Activated CD4-positive, alpha-beta T cell treated with anti-CD3 and anti-CD28 coated beads, Interleukin-2, Interleukin-6, amounts not matched to agents 100 ng/mL and 50 ng/mL, durations not matched to agents 16 hours and 8 hours (primary cell): ENCODE data around the gene DBF4B.

Experiments
- DNase-seq: peaks from one replicate; pipeline ENCODE4 v3.0.0-alpha.2; 2020

Gene DBF4B

DNA sequence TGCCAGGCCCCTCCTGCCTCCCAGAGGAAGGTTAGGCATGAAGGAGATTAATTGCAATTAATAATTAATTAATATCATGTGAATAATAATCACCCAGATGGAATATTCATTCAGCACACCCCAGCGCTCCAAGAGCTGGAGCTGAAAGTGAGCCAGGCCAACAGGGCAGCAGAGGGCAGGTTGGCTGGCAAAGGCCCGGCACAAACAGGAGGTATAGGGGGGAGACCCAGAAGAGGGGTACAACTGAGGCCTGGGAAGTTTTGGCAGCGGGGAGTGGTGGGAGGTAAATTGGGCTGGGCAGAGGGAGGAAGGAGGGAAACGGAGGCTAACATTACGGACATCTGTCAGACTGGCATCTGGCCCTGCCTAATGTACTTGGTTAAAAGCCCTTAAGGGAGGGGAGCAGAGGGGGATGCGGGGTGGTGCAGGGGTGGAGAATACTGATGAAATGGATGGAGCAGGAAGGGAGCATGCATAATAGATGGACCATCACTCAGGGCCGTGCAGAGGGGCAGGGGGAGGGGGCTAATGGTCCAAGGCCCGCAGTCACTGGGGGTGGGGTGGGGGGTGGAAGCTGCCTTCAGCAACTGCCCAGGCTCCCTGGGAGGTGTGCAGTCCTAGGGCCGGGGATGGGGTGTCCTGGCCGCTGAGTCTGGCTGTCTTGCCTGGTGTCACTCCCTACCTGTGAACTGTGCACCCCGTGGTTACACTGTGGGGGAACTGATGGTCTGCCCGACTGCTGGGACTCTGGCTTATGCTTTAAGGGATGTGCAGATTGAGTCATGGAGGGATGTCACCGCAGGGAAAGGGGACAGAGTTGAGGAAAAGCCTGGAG, 52.2 kb downstream of the DBF4B start:
- DNase-seq, result no peak

DNA sequence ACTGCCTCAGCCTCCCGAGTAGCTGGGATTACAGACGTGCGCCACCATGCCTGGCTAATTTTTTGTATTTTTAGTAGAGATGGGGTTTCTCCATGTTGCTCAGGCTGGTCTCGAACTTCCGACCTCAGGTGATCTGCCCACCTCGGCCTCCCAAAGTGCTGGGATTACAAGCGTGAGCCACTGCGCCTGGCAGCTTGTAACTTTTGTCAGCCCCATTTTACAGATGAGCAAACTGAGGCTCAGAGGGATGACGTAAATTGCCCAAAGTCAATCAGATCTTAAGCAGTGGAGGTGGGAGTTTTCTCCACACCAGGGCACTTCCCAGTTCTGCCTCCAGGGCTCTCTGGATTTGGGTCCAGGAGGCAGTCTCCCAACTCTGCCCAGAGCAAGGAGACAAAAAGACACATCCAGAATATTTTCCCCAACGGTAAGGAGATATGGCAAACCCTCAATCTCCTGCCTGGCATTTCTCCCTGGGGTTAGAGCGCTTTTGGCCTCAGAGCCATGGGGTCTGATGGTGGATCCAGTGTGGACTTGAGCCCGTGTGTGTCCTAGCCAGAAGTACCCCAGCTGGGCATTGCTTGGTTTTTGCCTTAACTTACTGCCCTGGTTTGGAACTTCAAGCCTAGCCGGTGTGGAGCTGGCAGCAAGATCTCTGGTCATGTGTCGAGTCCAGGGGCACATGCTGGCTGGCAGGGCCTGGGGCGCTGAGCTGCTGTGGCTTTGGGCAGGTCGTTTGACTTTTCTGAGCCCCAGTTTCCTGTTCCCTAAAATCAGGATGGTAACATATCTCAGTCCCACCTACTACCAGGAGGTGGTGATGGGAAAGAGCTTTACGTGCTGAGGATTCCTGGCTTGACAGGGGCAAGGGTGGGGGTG, 53.7 kb downstream of the DBF4B start:
- no peak for DNase-seq

DNA sequence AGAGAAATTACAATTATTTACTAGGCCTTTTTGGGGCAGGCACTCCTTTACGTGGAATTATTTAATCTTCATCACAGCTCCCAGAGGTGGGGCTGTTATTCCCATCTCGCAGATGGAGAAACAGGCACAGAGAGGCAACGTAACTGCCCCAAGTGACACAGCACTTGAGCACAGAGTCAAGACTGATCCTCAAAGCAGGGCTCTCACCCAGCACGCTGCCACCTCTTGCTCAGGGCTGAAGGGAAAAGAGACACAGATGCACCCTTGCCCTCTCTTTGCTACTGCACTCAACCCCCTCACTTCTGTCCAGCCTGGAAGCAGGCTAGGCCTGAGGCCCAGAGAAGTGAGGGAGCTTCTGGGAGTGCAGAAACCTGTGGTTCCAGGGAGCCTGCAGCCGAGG, 54.7 kb downstream of the DBF4B start:
- DNase-seq, result no peak

- DNase-seq, result no peak
These were observed 57.5 kb downstream of the DBF4B start for GRCh38 chr17:44765965-44766364.

- no peak for DNase-seq
These were observed 58.1 kb downstream of the DBF4B start for GRCh38 chr17:44766409-44767038.

- no peak for DNase-seq
These were observed 59.0 kb downstream of the DBF4B start for GRCh38 chr17:44767493-44767892.

- DNase-seq, result no peak
These were observed 60.2 kb downstream of the DBF4B start for GRCh38 chr17:44768505-44769142.

DNA sequence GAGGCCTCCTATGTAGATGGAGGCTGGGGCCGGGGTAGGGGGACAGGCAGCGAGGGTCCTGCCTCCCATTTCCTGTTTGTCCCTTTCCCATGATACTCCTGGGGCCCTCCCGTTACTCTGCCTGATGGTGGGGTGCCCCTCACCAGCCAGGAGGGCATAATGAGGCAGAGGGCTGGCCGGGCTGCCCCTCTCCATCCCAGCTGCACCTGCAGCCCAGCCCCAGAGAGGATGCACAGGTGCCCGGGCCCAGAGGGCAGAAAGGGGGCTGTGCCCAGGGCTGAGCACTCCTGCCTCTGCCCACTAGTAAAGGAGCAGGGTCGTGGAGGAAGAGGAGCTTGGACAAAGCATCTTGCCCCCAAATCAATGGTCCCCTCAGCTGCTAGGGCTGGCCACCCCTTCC, 60.8 kb downstream of the DBF4B start:
- DNase-seq, result no peak

DNA sequence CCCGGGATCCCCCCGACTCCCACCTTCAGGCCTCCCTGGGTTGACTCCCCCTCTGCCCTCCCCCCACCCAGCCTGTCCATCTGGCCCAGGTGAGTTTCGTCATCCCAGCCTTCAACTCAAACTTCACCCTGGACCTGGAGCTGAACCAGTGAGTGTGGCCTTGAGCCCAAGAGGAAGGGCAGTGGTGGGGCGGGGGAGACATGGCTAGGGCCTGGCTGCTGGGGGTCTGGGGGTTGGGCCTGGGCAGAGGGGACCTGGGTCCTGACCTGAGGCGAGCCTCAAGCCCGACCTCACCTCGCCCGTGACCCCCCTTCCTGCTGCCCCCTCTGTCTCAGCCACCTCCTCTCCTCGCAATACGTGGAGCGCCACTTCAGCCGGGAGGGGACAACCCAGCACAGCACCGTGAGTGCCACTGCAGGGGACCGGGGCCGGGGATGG, 61.2 kb downstream of the DBF4B start:
- no peak for DNase-seq

DNA sequence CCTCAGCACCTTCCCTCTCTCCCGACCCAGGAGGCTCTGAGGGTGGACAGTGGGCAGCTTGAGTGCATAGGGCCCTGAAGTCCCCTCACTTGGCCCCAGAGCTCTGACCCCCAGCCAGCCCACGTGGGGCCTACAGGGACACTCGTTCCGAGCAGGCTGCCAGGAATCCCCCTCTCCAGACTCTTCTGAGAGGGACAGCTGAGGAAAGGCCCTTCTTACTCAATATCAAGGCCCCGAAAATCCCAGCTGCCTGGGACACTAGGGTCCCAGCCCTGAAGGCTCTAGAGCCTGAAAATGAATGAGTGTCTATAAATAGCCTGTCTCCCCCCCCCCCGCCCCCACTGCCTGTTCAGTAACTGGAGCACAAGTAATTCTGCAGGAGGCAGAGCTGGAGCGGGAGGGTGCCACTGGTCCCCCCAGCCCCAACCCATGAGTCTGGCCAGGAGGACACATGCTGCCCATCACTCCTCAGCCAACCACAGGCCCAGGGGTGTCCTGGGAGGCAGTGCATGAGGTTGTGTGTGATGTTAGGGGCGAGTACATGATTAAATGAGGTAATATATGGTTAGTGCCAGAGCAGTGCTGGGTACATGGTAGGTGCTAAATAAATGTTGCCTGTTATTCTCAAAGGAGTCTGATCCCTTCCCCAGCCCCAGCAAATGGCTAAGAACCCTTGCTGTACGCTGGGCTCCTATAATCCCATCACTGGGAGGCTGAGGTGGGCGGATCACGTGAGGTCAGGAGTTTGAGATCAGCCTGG, 61.9 kb downstream of the DBF4B start:
- no peak for DNase-seq

GRCh38 chr17:44772308-44773045, 64.0 kb downstream of the DBF4B start:
- DNase-seq, result no peak

- no peak for DNase-seq
These were observed 64.7 kb downstream of the DBF4B start for GRCh38 chr17:44773140-44773539.

- DNase-seq, result peak; percentile 93
These were observed 66.0 kb downstream of the DBF4B start for GRCh38 chr17:44774271-44775135.

DNA sequence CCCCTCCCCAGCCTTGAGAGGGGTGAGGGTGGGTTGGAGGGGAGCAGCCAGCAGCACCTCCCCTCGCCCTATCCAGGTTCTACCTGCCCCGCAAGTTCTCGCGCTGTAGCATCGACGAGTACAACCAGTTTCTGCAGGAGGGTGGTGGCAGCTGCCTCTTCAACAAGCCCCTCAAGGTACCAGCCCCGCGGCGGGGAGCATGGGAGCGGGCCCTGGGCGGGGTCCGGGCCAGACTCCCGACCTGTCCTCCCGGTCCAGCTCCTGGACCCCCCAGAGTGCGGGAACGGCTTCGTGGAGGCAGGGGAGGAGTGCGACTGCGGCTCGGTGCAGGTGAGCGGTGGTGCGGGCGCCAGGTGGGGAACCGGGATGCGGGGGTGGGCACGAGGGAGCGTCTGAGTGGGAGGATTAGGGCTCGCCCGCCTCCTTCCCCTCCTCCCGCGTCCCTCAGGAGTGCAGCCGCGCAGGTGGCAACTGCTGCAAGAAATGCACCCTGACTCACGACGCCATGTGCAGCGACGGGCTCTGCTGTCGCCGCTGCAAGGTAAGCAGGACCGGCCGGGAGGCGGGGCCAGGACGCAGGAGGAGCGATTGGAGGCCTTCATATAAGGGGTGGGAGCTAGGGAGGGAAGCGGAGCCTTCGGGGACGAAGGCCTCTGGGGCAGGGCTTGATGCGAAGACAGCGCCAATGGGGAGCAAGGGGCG, 66.8 kb downstream of the DBF4B start:
- peak; percentile 98 for DNase-seq

GRCh38 chr17:44775838-44776621, 67.6 kb downstream of the DBF4B start:
- DNase-seq, result no peak

DNA sequence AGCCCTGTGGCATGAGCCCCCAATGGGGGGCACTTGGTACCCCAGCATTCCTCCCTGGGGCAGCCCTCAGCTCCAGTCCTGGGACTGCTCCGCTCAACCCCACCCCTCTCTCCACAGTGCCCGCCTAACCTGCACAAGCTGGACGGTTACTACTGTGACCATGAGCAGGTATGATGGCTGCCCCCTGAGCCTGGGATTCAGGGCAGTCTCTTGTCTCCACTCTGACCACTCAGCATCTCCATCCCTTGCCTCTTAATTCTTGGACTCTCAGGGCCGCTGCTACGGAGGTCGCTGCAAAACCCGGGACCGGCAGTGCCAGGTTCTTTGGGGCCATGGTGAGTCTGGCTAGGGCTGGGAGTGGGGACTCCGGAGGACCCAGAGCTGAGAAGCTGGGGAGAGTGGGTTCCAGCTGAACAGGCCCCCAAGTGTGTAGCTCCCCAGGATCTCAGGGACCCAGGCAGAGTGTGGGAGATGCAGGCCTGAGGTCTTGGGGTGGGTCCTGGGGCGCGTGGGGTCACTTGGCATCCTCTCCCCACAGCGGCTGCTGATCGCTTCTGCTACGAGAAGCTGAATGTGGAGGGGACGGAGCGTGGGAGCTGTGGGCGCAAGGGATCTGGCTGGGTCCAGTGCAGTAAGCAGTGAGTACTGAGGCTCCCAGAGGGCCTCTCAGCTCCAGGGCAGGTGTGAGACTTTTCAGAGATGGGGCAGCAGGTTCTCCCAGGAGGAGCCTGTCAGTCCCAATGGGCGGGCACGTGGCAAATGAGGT, 68.3 kb downstream of the DBF4B start:
- no peak for DNase-seq

DNA sequence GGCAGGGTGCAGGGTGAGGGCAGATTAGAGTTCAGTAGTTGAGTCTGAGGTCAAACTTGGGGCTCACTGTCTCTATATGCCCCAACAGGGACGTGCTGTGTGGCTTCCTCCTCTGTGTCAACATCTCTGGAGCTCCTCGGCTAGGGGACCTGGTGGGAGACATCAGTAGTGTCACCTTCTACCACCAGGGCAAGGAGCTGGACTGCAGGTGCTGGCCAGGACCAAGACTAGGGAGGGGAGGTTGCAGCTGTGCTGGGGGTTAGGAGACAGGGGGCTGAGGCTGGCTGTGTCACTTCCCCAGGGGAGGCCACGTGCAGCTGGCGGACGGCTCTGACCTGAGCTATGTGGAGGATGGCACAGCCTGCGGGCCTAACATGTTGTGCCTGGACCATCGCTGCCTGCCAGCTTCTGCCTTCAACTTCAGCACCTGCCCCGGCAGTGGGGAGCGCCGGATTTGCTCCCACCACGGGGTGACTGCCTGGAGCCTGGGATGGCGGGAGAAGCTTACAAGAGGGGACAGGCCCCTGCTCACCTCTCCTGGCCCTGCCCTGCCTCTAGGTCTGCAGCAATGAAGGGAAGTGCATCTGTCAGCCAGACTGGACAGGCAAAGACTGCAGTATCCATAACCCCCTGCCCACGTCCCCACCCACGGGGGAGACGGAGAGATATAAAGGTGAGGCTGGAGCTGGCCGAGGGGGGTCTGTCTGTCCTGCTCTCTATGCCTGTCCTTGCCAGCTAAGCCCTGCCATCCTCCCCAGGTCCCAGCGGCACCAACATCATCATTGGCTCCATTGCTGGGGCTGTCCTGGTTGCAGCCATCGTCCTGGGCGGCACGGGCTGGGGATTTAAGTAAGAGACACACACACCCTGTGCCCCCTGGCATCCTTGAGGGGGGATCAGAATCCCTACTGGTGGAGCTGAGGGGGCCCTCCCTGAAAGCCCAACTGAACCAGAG, 69.2 kb downstream of the DBF4B start:
- DNase-seq, result no peak
